Fibroblast of lung (primary cell): ENCODE measurements around the gene ADGRL2. TPM values are rescaled to one million over a fixed set of nuclear protein-coding genes. Genes with fewer than 3 reads are reported as not detected.

Source experiments
- DNase-seq, 2 donors: peaks; one replicate each; pipeline versions ENCODE4 v3.0.0 to v3.0.0-alpha.2; 2010; ENCODE audit warnings: low read depth in 2 of 2
- H2AFZ ChIP-seq: 2 replicates; pipeline ENCODE4 v1.5.1; 2012; ENCODE audit warnings: low read length, control low read depth, inconsistent platforms
- H3K27ac ChIP-seq: 2 replicates; pipeline ENCODE4 v1.5.1; 2011; ENCODE audit warnings: low read length, control low read depth; ENCODE audit not compliant: insufficient read depth
- H3K27me3 ChIP-seq: 2 replicates; pipeline ENCODE4 v1.5.1; 2011; ENCODE audit warnings: mild to moderate bottlenecking, low read length; ENCODE audit not compliant: control insufficient read depth, insufficient read depth
- H3K36me3 ChIP-seq: 2 replicates; pipeline ENCODE4 v1.5.1; 2011; ENCODE audit warnings: low read length; ENCODE audit not compliant: control insufficient read depth, insufficient read depth
- H3K4me1 ChIP-seq: 2 replicates; pipeline ENCODE4 v1.5.1; 2011; ENCODE audit warnings: low read length; ENCODE audit not compliant: control insufficient read depth, insufficient read depth; ENCODE audit errors: extremely low read depth
- H3K4me2 ChIP-seq: 2 replicates; pipeline ENCODE4 v1.5.1; 2011; ENCODE audit warnings: low read length, control low read depth; ENCODE audit not compliant: insufficient read depth; ENCODE audit errors: extremely low read depth
- H3K4me3 ChIP-seq, 4 experiments: fragments of 200-600 bp in 1 of 4; sonication (generic) in 1 of 4; replicated peaks in 1 of 4; 2 replicates each; pipeline ENCODE4 v1.5.1; 2011 to 2016; ENCODE audit warnings: low read length in 4 of 4, low read depth in 3 of 4, mild to moderate bottlenecking in 3 of 4, control low read depth in 2 of 4, inconsistent platforms in 1 of 4, mixed read lengths in 1 of 4; ENCODE audit not compliant: insufficient read depth in 1 of 4; ENCODE audit errors: control extremely low read depth in 1 of 4
- H3K79me2 ChIP-seq: 2 replicates; pipeline ENCODE4 v1.5.1; 2012; ENCODE audit warnings: mild to moderate bottlenecking, low read length, inconsistent platforms; ENCODE audit not compliant: control insufficient read depth, insufficient read depth
- H3K9ac ChIP-seq: 2 replicates; pipeline ENCODE4 v1.5.1; 2011; ENCODE audit warnings: mild to moderate bottlenecking, low read length, control low read depth; ENCODE audit not compliant: insufficient read depth
- H3K9me3 ChIP-seq: 2 replicates; pipeline ENCODE4 v1.5.1; 2012; ENCODE audit warnings: low read depth, low read length; ENCODE audit not compliant: control insufficient read depth, insufficient read depth
- H4K20me1 ChIP-seq: 2 replicates; pipeline ENCODE4 v1.5.1; 2011; ENCODE audit warnings: low read length; ENCODE audit not compliant: control insufficient read depth, insufficient read depth; ENCODE audit errors: extremely low read depth
- CTCF ChIP-seq, 2 donors: IDR thresholded peaks in 1 of 2; conservative IDR thresholded peaks in 1 of 2; 1 replicate in 1 of 2; 2 replicates in 1 of 2; pipeline ENCODE4 v1.5.1; 2011 to 2012; ENCODE audit warnings: low read length in 2 of 2, control low read depth in 1 of 2, inconsistent platforms in 1 of 2, low read depth in 1 of 2, mild to moderate bottlenecking in 1 of 2
- EZH2 ChIP-seq: IDR thresholded peaks from 2 replicates; pipeline ENCODE4 v1.5.1; 2012; ENCODE audit warnings: low read length, control low read depth, mild to moderate bottlenecking; ENCODE audit errors: missing control alignments
- polyA plus RNA-seq, 2 donors: library from polyadenylated mRNA; depleted of rRNA in 1 of 2; stranded (reverse) in 1 of 2; unstranded in 1 of 2; fragments of >200 nt; gene quantifications; 2 replicates each; pipeline ENCODE4 v1.2.1, GENCODE V29; 2011 to 2012; ENCODE audit warnings: missing spikeins in 1 of 2
- total RNA-seq: library from RNA; depleted of rRNA; stranded (reverse); fragments of >200 nt; gene quantifications from 2 replicates; pipeline ENCODE4 v1.2.1, GENCODE V29; 2014

Gene ADGRL2
- total and polyA plus RNA-seq, 2 donors (not counting 1 experiment from before 2014, with no cell fraction given), result 74.1 to 196 TPM

GRCh38 chr1:81809808-81810207 is 9.1 kb downstream of the ADGRL2 start:
- Histone ChIP-seq H3K4me1 (no peaks in the 10 kb centered on the region), H3K4me2 (no peak overlapping the region), H3K9me3 (no peaks in the 10 kb centered on the region), H3K36me3 (no peaks in the 10 kb centered on the region), H2AFZ (no peak overlapping the region), H3K9ac (no peak overlapping the region), H3K27me3 (no peaks in the 10 kb centered on the region), H4K20me1 (no peaks in the 10 kb centered on the region), H3K79me2 (peaks cover 82% of the 10 kb centered on the region), H3K4me3 (no peak overlapping the region), H3K27ac (no peak overlapping the region)
- no peak for TF ChIP-seq CTCF (conservative IDR thresholded peaks at IDR 0.05 in 1 of 2, IDR thresholded peaks at IDR 0.05 in 1 of 2; ENCODE audit: low read depth in 1 of 2, low read length in 2 of 2)
- no peak for DNase-seq

GRCh38 chr1:81811757-81812371 is 11.1 kb downstream of the ADGRL2 start:
- H3K4me2 ChIP-seq, result peak overlapping the region; percentile 60
- peaks cover 73% of the 10 kb centered on the region for H3K79me2 ChIP-seq

GRCh38 chr1:81812712-81813111 is 12.0 kb downstream of the ADGRL2 start:
- Histone ChIP-seq H3K27ac (no peak overlapping the region), H3K4me1 (no peaks in the 10 kb centered on the region), H3K9me3 (no peaks in the 10 kb centered on the region), H3K36me3 (no peaks in the 10 kb centered on the region), H4K20me1 (no peaks in the 10 kb centered on the region), H3K9ac (no peak overlapping the region), H3K4me3 (peak overlapping the region in 2 of 4 experiments; percentile 7 to 8), H3K79me2 (peaks cover 69% of the 10 kb centered on the region), H3K27me3 (no peaks in the 10 kb centered on the region), H2AFZ (no peak overlapping the region), H3K4me2 (peak overlapping the region; percentile 70)
- TF ChIP-seq EZH2 (no peak), CTCF (conservative IDR thresholded peaks at IDR 0.05 in 1 of 2, IDR thresholded peaks at IDR 0.05 in 1 of 2; ENCODE audit: low read depth in 1 of 2, low read length in 2 of 2) (no peak)
- peak; percentile 41 to 49 for DNase-seq

More at GRCh38 chr1:81811757-81812371, 11.1 kb downstream of the ADGRL2 start:
- peak in 1 of 2 donors; percentile 15 for TF ChIP-seq CTCF (conservative IDR thresholded peaks at IDR 0.05 in 1 of 2, IDR thresholded peaks at IDR 0.05 in 1 of 2; ENCODE audit: low read depth in 1 of 2, low read length in 2 of 2)
- no peak for TF ChIP-seq EZH2
- Histone ChIP-seq H3K27ac (no peak overlapping the region), H3K9ac (no peak overlapping the region), H4K20me1 (no peaks in the 10 kb centered on the region), H3K9me3 (no peaks in the 10 kb centered on the region), H3K4me1 (no peaks in the 10 kb centered on the region), H3K27me3 (no peaks in the 10 kb centered on the region), H2AFZ (no peak overlapping the region), H3K4me3 (no peak overlapping the region), H3K36me3 (no peaks in the 10 kb centered on the region)
- DNase-seq, result peak; percentile 6 to 19
